GM18870 (cell line): ENCODE measurements around the gene MPND.
"Not testable (repeated sequence)": the region's sequence is repeated elsewhere in the genome, so short reads cannot be mapped to it uniquely, and the experiment has no call there.

Experiments used
- ATAC-seq: cut with Tn5 transposase; IDR thresholded peaks from one replicate; pipeline ENCODE4 v1.9.1; 2021; ENCODE audit warnings: moderate library complexity; ENCODE audit not compliant: unreplicated experiment

MPND gene

GRCh38 chr19:4319067-4319718 is 24.2 kb upstream of the MPND start:
- no peak for ATAC-seq

- no peak for ATAC-seq
These were observed 22.9 kb upstream of the MPND start for GRCh38 chr19:4320419-4320818.

GRCh38 chr19:4322942-4323665 is 20.3 kb upstream of the MPND start:
- no peak for ATAC-seq

GRCh38 chr19:4323692-4324091 is 19.7 kb upstream of the MPND start:
- no peak for ATAC-seq

- no peak for ATAC-seq
These were observed 19.1 kb upstream of the MPND start for GRCh38 chr19:4324228-4324627.

- ATAC-seq = no peak
These were observed 17.0 kb upstream of the MPND start for GRCh38 chr19:4326215-4326836.

- no peak for ATAC-seq
These were observed 16.5 kb upstream of the MPND start for GRCh38 chr19:4326837-4327251.

- ATAC-seq = no peak
These were observed 16.0 kb upstream of the MPND start for GRCh38 chr19:4327252-4327876.

GRCh38 chr19:4327877-4328242 is 15.5 kb upstream of the MPND start:
- ATAC-seq = no peak

GRCh38 chr19:4328243-4328990 is 14.9 kb upstream of the MPND start:
- no peak for ATAC-seq

GRCh38 chr19:4328991-4329681 is 14.2 kb upstream of the MPND start:
- not testable (repeated sequence) for ATAC-seq

- ATAC-seq = no peak
These were observed 13.5 kb upstream of the MPND start for GRCh38 chr19:4329858-4330257.

GRCh38 chr19:4334929-4335570 is 8.3 kb upstream of the MPND start:
- ATAC-seq = no peak

- ATAC-seq = no peak
These were observed 5.4 kb upstream of the MPND start for GRCh38 chr19:4337906-4338440.

GRCh38 chr19:4338441-4339355 is 4.7 kb upstream of the MPND start, which contains the start of gene STAP2:
TSS of gene STAP2 (minus strand) at chr19:4338827. CDS start at chr19:4338753, 74 bp downstream.
- ATAC-seq = no peak

GRCh38 chr19:4342314-4342614 is 1.1 kb upstream of the MPND start:
- ATAC-seq = no peak

- ATAC-seq = peak; percentile 89
These were observed 570 bp upstream of the MPND start for GRCh38 chr19:4342615-4343369.
